ENCODE measurements around the gene RASA2.

RASA2 gene

GRCh38 chr3:141646760-141647561 lies 160.1 kb downstream of the RASA2 start:
- DNase-seq (ENCODE audit: low spot score): peak; percentile 78

- DNase-seq (ENCODE audit: low spot score): no peak
Observed at GRCh38 chr3:141647562-141647915, 160.7 kb downstream of the RASA2 start.

DNA sequence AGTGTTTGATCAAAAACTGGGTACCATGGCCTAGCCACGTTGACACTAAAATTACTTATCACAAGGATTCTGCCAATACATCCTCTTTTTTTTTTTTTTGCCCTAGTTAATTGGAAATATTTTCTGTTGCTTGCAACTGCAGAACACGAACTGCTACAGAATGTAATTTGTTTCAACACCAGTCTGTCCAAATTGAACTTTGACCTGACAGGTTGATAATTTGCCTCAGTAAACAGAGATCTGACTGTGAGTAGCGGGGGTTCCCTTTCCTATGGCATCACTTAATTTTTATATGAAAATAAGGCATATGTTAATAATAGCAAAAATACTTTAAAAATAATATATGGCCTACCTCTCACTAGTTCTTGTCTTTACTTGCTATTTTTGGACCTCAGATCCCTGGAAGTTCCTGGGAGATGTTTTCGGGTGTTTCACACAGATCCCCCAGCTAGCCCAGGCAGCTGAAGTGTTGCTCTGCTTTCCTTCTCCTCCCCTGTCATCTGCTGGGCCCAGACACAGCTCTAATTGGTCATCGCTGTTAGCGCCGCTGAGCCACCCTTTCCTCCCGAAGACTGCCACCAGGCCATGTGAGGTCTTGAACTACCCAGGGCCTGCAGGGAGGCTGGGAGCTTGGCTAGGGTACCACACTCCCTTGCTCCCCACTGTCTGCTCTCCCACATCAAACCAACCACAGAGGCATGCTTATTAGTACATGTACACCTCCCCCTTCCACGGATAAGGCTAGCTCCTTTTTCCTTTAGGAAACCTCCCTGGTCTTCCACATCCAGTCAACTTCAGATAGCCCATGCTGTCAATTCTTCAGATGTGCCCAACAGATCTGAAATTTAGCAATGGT lies 161.5 kb downstream of the RASA2 start:
- DNase-seq (ENCODE audit: low spot score): peak; percentile 74

GRCh38 chr3:141649871-141650270 lies 163.0 kb downstream of the RASA2 start:
- DNase-seq (ENCODE audit: low spot score): no peak

GRCh38 chr3:141650783-141651182 lies 164.0 kb downstream of the RASA2 start:
- no peak for DNase-seq (ENCODE audit: low spot score)

DNA sequence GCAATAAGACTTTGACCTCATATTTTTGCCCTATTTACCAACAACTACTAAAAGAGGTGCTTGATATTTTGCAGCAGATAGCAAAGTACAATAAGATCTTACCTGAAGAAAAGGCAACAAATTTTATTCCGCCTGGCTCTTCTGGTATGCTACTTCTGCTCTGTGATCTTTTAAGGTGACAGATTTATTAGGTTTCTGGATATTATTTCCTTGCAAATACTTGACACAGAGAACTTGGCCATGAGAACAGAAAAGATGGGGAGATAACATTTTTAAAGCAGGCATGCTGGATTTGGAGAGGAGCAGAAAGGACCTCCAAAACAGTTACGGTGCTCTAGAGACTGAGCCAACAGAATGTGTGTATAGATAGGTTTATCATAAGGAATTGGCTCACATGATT lies 164.6 kb downstream of the RASA2 start:
- no peak for DNase-seq (ENCODE audit: low spot score)

- DNase-seq (ENCODE audit: low spot score): no peak
Observed at GRCh38 chr3:141652349-141652748, 165.5 kb downstream of the RASA2 start.

- DNase-seq (ENCODE audit: low spot score): no peak
Observed at GRCh38 chr3:141653847-141654246, 167.0 kb downstream of the RASA2 start.

- DNase-seq (ENCODE audit: low spot score): no peak
Observed at GRCh38 chr3:141655801-141656200, 169.0 kb downstream of the RASA2 start.

DNA sequence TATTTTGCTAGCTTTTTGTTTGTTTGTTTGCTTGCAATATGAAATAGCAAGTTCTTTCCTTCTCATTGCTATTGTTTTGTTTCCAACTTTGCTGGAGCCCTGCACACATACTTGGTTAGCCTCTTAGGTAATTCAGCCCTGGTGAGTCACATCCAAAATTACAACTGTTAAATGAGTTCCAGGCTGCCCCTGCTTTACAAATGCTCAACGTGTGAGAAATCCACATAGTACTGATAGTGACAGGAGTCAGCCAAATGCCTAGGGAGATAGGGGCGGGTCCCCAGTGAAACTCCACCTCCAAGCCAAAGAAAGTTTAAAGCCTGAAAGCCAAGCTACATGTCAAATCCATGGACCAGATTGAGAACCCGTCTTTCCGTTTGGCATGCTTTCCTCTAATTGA lies 169.9 kb downstream of the RASA2 start:
- no peak for DNase-seq (ENCODE audit: low spot score)

GRCh38 chr3:141657516-141657915 lies 170.7 kb downstream of the RASA2 start:
- DNase-seq (ENCODE audit: low spot score): no peak

GRCh38 chr3:141659821-141660613 lies 173.2 kb downstream of the RASA2 start:
- DNase-seq (ENCODE audit: low spot score): peak; percentile 64

GRCh38 chr3:141660614-141660947 lies 173.8 kb downstream of the RASA2 start:
- no peak for DNase-seq (ENCODE audit: low spot score)

DNA sequence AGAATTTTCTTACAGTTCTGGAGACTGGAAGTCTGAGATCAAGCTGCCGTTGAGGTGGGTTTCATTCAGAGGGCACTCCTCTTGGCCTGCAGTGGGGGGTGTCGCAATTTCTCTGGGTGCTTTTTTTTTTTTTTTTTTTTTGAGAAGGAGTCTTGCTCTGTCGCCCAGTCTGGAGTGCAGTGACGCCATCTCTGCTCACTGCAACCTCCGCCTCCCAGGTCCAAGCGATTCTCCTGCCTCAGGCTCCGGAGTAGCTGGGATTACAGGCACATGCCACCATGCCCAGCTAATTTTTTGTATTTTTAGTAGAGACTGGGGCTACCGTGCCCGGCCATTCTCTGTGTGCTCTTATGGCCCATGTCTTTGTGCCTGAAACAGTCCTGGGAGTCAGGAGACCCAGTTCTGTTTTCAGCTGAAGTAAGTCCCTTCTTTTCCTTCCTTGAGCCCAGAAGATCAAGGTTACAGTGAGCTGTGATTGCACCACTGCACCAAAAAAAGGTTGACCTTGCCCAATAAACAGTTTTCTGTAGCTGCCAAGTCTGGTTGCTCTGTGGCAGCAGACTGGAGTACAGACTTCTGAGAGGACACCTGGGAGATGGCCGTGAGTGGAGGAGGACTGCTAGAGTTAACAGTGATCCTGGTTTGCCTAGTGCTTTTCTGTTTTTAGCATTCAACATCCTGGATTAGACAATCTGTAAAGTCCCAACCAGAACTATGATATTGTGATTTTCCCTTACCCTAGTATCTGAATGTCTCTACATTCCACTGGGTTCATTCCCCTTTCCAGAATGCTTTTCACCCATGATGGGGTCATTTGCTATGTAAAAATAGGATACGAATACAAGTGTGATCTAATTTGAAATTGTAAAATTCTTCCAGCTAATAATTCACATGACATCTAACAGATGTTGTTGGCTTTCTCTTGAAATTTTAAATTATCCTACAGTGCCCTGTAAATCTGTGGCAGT lies 174.7 kb downstream of the RASA2 start:
- no peak for DNase-seq (ENCODE audit: low spot score)

- DNase-seq (ENCODE audit: low spot score): no peak
Observed at GRCh38 chr3:141663993-141664392, 177.2 kb downstream of the RASA2 start.

Measured in SW480 (cell line).